Measurements from ENCODE around the gene KIAA0319L.

Gene KIAA0319L

DNA sequence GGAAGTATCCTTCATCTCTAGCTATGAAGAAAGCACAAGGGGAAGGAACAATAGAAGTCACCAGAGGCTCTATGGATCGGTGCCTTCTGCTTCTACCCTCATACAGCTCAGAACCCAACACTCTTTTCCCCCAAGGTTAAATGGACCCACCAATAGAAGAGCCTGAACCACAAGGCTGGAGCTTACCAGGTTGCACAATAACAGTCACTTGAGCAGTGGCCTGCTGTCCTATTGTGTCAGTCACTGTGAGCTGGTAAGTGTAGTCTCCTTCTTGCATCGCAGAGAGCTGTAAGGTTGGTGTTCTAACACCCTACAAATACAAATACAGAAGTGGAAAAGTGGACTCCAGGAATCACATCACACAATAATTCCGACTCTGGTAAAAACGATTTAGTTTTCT lies 103.0 kb downstream of the KIAA0319L start:
- H3K27ac ChIP-seq, result no peak overlapping the region
- TF ChIP-seq, protein P1, sequence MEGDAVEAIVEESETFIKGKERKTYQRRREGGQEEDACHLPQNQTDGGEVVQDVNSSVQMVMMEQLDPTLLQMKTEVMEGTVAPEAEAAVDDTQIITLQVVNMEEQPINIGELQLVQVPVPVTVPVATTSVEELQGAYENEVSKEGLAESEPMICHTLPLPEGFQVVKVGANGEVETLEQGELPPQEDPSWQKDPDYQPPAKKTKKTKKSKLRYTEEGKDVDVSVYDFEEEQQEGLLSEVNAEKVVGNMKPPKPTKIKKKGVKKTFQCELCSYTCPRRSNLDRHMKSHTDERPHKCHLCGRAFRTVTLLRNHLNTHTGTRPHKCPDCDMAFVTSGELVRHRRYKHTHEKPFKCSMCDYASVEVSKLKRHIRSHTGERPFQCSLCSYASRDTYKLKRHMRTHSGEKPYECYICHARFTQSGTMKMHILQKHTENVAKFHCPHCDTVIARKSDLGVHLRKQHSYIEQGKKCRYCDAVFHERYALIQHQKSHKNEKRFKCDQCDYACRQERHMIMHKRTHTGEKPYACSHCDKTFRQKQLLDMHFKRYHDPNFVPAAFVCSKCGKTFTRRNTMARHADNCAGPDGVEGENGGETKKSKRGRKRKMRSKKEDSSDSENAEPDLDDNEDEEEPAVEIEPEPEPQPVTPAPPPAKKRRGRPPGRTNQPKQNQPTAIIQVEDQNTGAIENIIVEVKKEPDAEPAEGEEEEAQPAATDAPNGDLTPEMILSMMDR (conservative IDR thresholded peaks at IDR 0.05; ENCODE audit: low read depth), result no peak
- CTCF ChIA-PET, result no interaction called here
- POLR2A ChIA-PET (ENCODE audit: low non-redundant PET), result no interaction called here
- DNase-seq (ENCODE audit: low spot score), result no peak

GRCh38 chr1:35453031-35453430 lies 104.2 kb downstream of the KIAA0319L start:
- ChIA-PET POLR2A (ENCODE audit: low non-redundant PET) (no interaction called here), CTCF (no interaction called here)
- no peak for DNase-seq (ENCODE audit: low spot score)
- TF ChIP-seq, protein P1 (conservative IDR thresholded peaks at IDR 0.05; ENCODE audit: low read depth), result no peak
- no peak overlapping the region for H3K27ac ChIP-seq

GRCh38 chr1:35452106-35452774 lies 105.0 kb downstream of the KIAA0319L start:
- ChIA-PET POLR2A (ENCODE audit: low non-redundant PET) (interaction anchor here (1.9 kb wide), 1 partner anchor 104 kb away, joined by 8 read pairs; the partner anchor contains the start of gene KIAA0319L), CTCF (interaction anchor here (0.6 to 1.8 kb wide), 10 partner anchors 14 to 119 kb away, joined by 3 to 7 read pairs (median 4); partner anchors contain the start of gene KIAA0319L)
- peak overlapping the region; percentile 85 for H3K27ac ChIP-seq
- TF ChIP-seq, protein P1 (conservative IDR thresholded peaks at IDR 0.05; ENCODE audit: low read depth), result peak; percentile 26; the same call in 1 of the 2 replicates
- peak; percentile 22 for DNase-seq (ENCODE audit: low spot score)

- ChIA-PET POLR2A (ENCODE audit: low non-redundant PET) (interaction anchor here (1.9 kb wide), 1 partner anchor 106 kb away, joined by 8 read pairs; the partner anchor contains the start of gene KIAA0319L), CTCF (interaction anchor here (0.6 to 1.8 kb wide), 15 partner anchors 9 to 130 kb away, joined by 3 to 7 read pairs (median 4); partner anchors contain the start of gene KIAA0319L)
- peak overlapping the region; percentile 85 for H3K27ac ChIP-seq
- TF ChIP-seq, protein P1 (conservative IDR thresholded peaks at IDR 0.05; ENCODE audit: low read depth), result peak; percentile 85
- DNase-seq (ENCODE audit: low spot score), result peak; percentile 52
These were observed 106.1 kb downstream of the KIAA0319L start for GRCh38 chr1:35451125-35451528.

GRCh38 chr1:35449334-35450008 lies 107.7 kb downstream of the KIAA0319L start:
- CTCF ChIA-PET, result interaction anchor here (0.7 to 1.1 kb wide), 2 partner anchors 102 to 115 kb away, joined by 3 read pairs; no protein-coding TSS in a partner anchor
- POLR2A ChIA-PET (ENCODE audit: low non-redundant PET), result no interaction called here
- TF ChIP-seq, protein P1 (conservative IDR thresholded peaks at IDR 0.05; ENCODE audit: low read depth), result no peak
- H3K27ac ChIP-seq, result peak overlapping the region; percentile 73
- DNase-seq (ENCODE audit: low spot score), result peak; percentile 70

GRCh38 chr1:35448344-35448801 lies 108.8 kb downstream of the KIAA0319L start:
- H3K27ac ChIP-seq, result peak overlapping the region; percentile 84
- CTCF ChIA-PET, result interaction anchor here (0.6 kb wide), 1 partner anchor 333 kb away, joined by 3 read pairs; no protein-coding TSS in a partner anchor
- POLR2A ChIA-PET (ENCODE audit: low non-redundant PET), result no interaction called here
- TF ChIP-seq, protein P1 (conservative IDR thresholded peaks at IDR 0.05; ENCODE audit: low read depth), result no peak
- peak; percentile 86 for DNase-seq (ENCODE audit: low spot score)

Measured in RWPE1 (cell line).